ENCODE measurements around the gene DEFB125. TPM values are rescaled to one million over a fixed set of nuclear protein-coding genes. Genes with fewer than 3 reads are reported as not detected.

The DEFB125 gene
- total RNA-seq, 1 experiment from 2014 or later, result not detected

GRCh38 chr20:61230-61629, 26.2 kb upstream of the DEFB125 start (continued):
- TF ChIP-seq REST (IDR thresholded peaks at IDR 0.05; ENCODE audit: low read depth) (no peak), YY1 (IDR thresholded peaks at IDR 0.05; ENCODE audit: extremely low read depth, insufficient replicate concordance, low read depth, low read length) (no peak), POLR2AphosphoS5 (IDR thresholded peaks at IDR 0.05; ENCODE audit: low read depth, low read length) (no peak), RAD21 (IDR thresholded peaks at IDR 0.05; ENCODE audit: low read depth) (no peak), EGR1 (IDR thresholded peaks at IDR 0.05; ENCODE audit: low read depth) (no peak), SP1 (IDR thresholded peaks at IDR 0.05; ENCODE audit: low read depth) (no peak), TCF7L2 (IDR thresholded peaks at IDR 0.05; ENCODE audit: borderline replicate concordance, extremely low read depth, insufficient read depth, insufficient read length) (no peak)

- ATAC-seq, result 0 out of 2 replicates have a peak, but pooled peaks have one; percentile 14
- ChIA-PET RAD21 (ENCODE audit: low non-redundant PET in 1 of 2, low total read pairs in 2 of 2, uncharacterized antibody in 2 of 2, unreplicated experiment in 2 of 2) (no interaction called here), CTCF (no interaction called here), POLR2A (no interaction called here)
- Histone ChIP-seq H3K4me1 (ENCODE audit: control insufficient read depth in 1 of 2, insufficient read depth in 2 of 2, low read length in 2 of 2) (no peaks in the 10 kb centered on the region), H3K4me2 (ENCODE audit: low read length) (no peak overlapping the region), H3K27ac (ENCODE audit: low read depth, low read length) (no peak overlapping the region), H3K9me2 (ENCODE audit: insufficient read depth) (no peaks in the 10 kb centered on the region), H3K9ac (ENCODE audit: low read length) (no peak overlapping the region), H3K79me2 (ENCODE audit: insufficient read depth, low read length) (no peaks in the 10 kb centered on the region), H3K9me3 (ENCODE audit: control insufficient read depth in 1 of 2, insufficient read depth in 1 of 2, low read depth in 1 of 2, low read length in 2 of 2) (peaks cover 20 to 35% of the 10 kb centered on the region in 2 experiments; a peak in 3 of 4 replicates), H3K36me3 (ENCODE audit: control insufficient read depth in 1 of 2, insufficient read depth in 2 of 2, low read length in 2 of 2) (no peaks in the 10 kb centered on the region), H4K20me1 (ENCODE audit: insufficient read depth) (no peaks in the 10 kb centered on the region), H3K4me3 (replicated peaks in 1 of 2; ENCODE audit: low read depth in 1 of 2, low read length in 2 of 2) (no peak overlapping the region), H3K27me3 (ENCODE audit: insufficient read depth, low read length) (no peaks in the 10 kb centered on the region), H2AFZ (ENCODE audit: low read depth, low read length, poor library complexity, severe bottlenecking) (no peak overlapping the region)
- intact Hi-C loops (cut with micrococcal nuclease), result no loop called here
- DNase-seq (ENCODE audit: low read depth, low spot score), result no peak
- BruUV-seq (replicated peaks), result no TSS peak
- no peak for TF ChIP-seq YY1 (IDR thresholded peaks at IDR 0.05; ENCODE audit: extremely low read depth, insufficient replicate concordance, low read depth, low read length)
- no peak for TF ChIP-seq TCF7L2 (IDR thresholded peaks at IDR 0.05; ENCODE audit: borderline replicate concordance, extremely low read depth, insufficient read depth, insufficient read length)
- TF ChIP-seq, protein P1, sequence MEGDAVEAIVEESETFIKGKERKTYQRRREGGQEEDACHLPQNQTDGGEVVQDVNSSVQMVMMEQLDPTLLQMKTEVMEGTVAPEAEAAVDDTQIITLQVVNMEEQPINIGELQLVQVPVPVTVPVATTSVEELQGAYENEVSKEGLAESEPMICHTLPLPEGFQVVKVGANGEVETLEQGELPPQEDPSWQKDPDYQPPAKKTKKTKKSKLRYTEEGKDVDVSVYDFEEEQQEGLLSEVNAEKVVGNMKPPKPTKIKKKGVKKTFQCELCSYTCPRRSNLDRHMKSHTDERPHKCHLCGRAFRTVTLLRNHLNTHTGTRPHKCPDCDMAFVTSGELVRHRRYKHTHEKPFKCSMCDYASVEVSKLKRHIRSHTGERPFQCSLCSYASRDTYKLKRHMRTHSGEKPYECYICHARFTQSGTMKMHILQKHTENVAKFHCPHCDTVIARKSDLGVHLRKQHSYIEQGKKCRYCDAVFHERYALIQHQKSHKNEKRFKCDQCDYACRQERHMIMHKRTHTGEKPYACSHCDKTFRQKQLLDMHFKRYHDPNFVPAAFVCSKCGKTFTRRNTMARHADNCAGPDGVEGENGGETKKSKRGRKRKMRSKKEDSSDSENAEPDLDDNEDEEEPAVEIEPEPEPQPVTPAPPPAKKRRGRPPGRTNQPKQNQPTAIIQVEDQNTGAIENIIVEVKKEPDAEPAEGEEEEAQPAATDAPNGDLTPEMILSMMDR (IDR thresholded peaks at IDR 0.05 in 2 of 3, conservative IDR thresholded peaks at IDR 0.05 in 1 of 3; ENCODE audit: borderline replicate concordance in 1 of 3, insufficient read depth in 1 of 3, low read depth in 2 of 3, low read length in 2 of 3), result no peak
- no peak for TF ChIP-seq JUND (IDR thresholded peaks at IDR 0.05)
- no peak for TF ChIP-seq CBX3 (IDR thresholded peaks at IDR 0.05; ENCODE audit: low read depth)
- no peak for TF ChIP-seq ZBTB33 (IDR thresholded peaks at IDR 0.05; ENCODE audit: extremely low read depth, insufficient replicate concordance, low read length)
- no peak for TF ChIP-seq REST (IDR thresholded peaks at IDR 0.05; ENCODE audit: low read depth)
- TF ChIP-seq, protein P2, sequence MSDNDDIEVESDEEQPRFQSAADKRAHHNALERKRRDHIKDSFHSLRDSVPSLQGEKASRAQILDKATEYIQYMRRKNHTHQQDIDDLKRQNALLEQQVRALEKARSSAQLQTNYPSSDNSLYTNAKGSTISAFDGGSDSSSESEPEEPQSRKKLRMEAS (IDR thresholded peaks at IDR 0.05), result no peak
Measured at GRCh38 chr20:61757-62156, 25.7 kb upstream of the DEFB125 start.

All from HCT116 (cell line).